ENCODE results near the gene ZNF396. TPM values are rescaled to one million over a fixed set of nuclear protein-coding genes. Genes with fewer than 3 reads are reported as not detected.
A peak's percentile ranks its signal among the peaks of the same experiment; 100 is the strongest.

ZNF396 gene
- total RNA-seq, 4 donors from 2014 or later = 0.98 to 2.5 (median 1.3) TPM

DNA sequence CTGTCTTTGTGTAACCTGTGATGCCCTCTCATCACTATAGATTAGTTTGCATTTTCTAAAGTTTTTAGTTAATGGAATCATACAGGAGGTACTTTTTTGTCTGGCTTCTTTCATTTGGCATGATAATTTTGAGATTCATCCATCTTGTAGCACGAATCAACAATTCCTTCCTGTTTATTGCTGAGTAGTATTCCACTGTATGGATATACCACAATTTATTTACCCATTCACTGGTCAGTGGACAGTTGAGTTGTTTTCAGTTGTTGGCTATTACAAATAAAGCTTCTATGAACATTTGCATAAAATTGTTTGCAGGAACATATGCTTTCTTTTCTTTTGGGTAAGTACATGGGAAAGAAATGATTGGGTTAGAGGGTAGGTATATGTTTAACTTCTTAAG is 40.1 kb upstream of the ZNF396 start:
- DNase-seq (ENCODE audit: low spot score in 2 of 2) = no peak
- TF ChIP-seq EP300 (IDR thresholded peaks at IDR 0.05) = no peak
- no peak for TF ChIP-seq POLR2AphosphoS5 (IDR thresholded peaks at IDR 0.05)
- TF ChIP-seq, protein P1, sequence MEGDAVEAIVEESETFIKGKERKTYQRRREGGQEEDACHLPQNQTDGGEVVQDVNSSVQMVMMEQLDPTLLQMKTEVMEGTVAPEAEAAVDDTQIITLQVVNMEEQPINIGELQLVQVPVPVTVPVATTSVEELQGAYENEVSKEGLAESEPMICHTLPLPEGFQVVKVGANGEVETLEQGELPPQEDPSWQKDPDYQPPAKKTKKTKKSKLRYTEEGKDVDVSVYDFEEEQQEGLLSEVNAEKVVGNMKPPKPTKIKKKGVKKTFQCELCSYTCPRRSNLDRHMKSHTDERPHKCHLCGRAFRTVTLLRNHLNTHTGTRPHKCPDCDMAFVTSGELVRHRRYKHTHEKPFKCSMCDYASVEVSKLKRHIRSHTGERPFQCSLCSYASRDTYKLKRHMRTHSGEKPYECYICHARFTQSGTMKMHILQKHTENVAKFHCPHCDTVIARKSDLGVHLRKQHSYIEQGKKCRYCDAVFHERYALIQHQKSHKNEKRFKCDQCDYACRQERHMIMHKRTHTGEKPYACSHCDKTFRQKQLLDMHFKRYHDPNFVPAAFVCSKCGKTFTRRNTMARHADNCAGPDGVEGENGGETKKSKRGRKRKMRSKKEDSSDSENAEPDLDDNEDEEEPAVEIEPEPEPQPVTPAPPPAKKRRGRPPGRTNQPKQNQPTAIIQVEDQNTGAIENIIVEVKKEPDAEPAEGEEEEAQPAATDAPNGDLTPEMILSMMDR (IDR thresholded peaks at IDR 0.05) = no peak
- no peak for TF ChIP-seq POLR2A (IDR thresholded peaks at IDR 0.05)
- Histone ChIP-seq H3K4me3 (no peak overlapping the region), H3K27ac (no peak overlapping the region), H3K4me1 (peaks cover 2% of the 10 kb centered on the region), H3K36me3 (no peaks in the 10 kb centered on the region), H3K9me3 (no peaks in the 10 kb centered on the region), H3K27me3 (no peaks in the 10 kb centered on the region)
- WGBS = 78% methylated on average over 1 of the region's 1 CpG

DNA sequence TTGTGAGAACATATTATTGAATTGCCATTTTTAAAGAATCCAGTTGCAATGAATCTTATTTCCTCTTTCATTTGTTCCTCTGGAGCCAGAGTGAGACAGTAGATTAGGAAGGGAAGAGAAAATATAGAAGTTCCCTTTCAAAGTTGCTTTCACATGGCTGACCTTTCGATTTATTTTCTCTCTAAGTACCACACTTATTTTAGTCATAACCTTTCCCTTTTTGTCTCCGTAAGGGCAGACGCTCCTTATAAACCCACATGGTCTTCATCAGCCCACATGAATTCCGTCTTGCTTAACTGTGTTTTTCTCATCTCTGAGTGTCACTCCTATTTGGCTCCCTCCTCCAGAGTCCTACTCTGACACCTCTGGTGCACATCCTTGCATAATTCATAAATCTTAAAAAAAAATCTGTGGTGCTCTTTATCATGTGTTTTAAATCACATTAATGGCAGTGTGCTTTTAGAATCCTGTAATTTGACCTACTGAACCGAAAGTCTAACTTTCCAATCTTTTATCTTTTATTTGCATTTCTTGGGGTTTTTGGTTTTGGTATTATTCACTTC is 38.5 kb upstream of the ZNF396 start:
- H3K4me3 ChIP-seq = no peak overlapping the region
- WGBS = 43% methylated on average over 5 of the region's 5 CpGs
- H3K36me3 ChIP-seq = no peaks in the 10 kb centered on the region
- peaks cover 11% of the 10 kb centered on the region for H3K4me1 ChIP-seq
- no peak for TF ChIP-seq POLR2AphosphoS5 (IDR thresholded peaks at IDR 0.05)
- TF ChIP-seq, protein P1 (IDR thresholded peaks at IDR 0.05) = no peak
- TF ChIP-seq EP300 (IDR thresholded peaks at IDR 0.05) = no peak
- TF ChIP-seq POLR2A (IDR thresholded peaks at IDR 0.05) = no peak
- H3K27ac ChIP-seq = no peak overlapping the region
- H3K27me3 ChIP-seq = no peaks in the 10 kb centered on the region
- H3K9me3 ChIP-seq = no peaks in the 10 kb centered on the region
- no peak for DNase-seq (ENCODE audit: low spot score in 2 of 2)

GRCh38 chr18:35413163-35413511 is 36.0 kb upstream of the ZNF396 start:
- H3K27me3 ChIP-seq = no peaks in the 10 kb centered on the region
- no peaks in the 10 kb centered on the region for H3K9me3 ChIP-seq
- DNase-seq (ENCODE audit: low spot score in 2 of 2) = no peak
- no peaks in the 10 kb centered on the region for H3K36me3 ChIP-seq
- no peak overlapping the region for H3K4me3 ChIP-seq
- H3K27ac ChIP-seq = peak overlapping the region; percentile 28
- TF ChIP-seq POLR2AphosphoS5 (IDR thresholded peaks at IDR 0.05) (no peak), POLR2A (IDR thresholded peaks at IDR 0.05) (no peak), EP300 (IDR thresholded peaks at IDR 0.05) (no peak)
- TF ChIP-seq, protein P1 (IDR thresholded peaks at IDR 0.05) = no peak
- H3K4me1 ChIP-seq = peaks cover 27% of the 10 kb centered on the region
- 60% methylated on average over 2 of the region's 2 CpGs for WGBS

- no peak for DNase-seq (ENCODE audit: low spot score in 2 of 2)
- 91% methylated on average over 4 of the region's 4 CpGs for WGBS
- H3K27me3 ChIP-seq = no peaks in the 10 kb centered on the region
- no peak for TF ChIP-seq POLR2AphosphoS5 (IDR thresholded peaks at IDR 0.05)
- no peak for TF ChIP-seq EP300 (IDR thresholded peaks at IDR 0.05)
- TF ChIP-seq, protein P1 (IDR thresholded peaks at IDR 0.05) = no peak
- no peak for TF ChIP-seq POLR2A (IDR thresholded peaks at IDR 0.05)
- no peaks in the 10 kb centered on the region for H3K9me3 ChIP-seq
- no peak overlapping the region for H3K4me3 ChIP-seq
- peaks cover 29% of the 10 kb centered on the region for H3K4me1 ChIP-seq
- H3K27ac ChIP-seq = no peak overlapping the region
- H3K36me3 ChIP-seq = no peaks in the 10 kb centered on the region
Measured at GRCh38 chr18:35411625-35412351, 34.7 kb upstream of the ZNF396 start.

GRCh38 chr18:35410561-35410960 is 33.4 kb upstream of the ZNF396 start:
- no peak overlapping the region for H3K4me3 ChIP-seq
- H3K27me3 ChIP-seq = no peaks in the 10 kb centered on the region
- H3K27ac ChIP-seq = no peak overlapping the region
- no peaks in the 10 kb centered on the region for H3K9me3 ChIP-seq
- H3K4me1 ChIP-seq = peaks cover 29% of the 10 kb centered on the region
- 87% methylated on average over 7 of the region's 7 CpGs for WGBS
- no peaks in the 10 kb centered on the region for H3K36me3 ChIP-seq
- DNase-seq (ENCODE audit: low spot score in 2 of 2) = no peak
- TF ChIP-seq EP300 (IDR thresholded peaks at IDR 0.05) = no peak
- TF ChIP-seq, protein P1 (IDR thresholded peaks at IDR 0.05) = no peak
- no peak for TF ChIP-seq POLR2AphosphoS5 (IDR thresholded peaks at IDR 0.05)
- TF ChIP-seq POLR2A (IDR thresholded peaks at IDR 0.05) = no peak

All from suprapubic skin (tissue), 4 donors.